Measurements from ENCODE around the gene TMBIM1.

DNA sequence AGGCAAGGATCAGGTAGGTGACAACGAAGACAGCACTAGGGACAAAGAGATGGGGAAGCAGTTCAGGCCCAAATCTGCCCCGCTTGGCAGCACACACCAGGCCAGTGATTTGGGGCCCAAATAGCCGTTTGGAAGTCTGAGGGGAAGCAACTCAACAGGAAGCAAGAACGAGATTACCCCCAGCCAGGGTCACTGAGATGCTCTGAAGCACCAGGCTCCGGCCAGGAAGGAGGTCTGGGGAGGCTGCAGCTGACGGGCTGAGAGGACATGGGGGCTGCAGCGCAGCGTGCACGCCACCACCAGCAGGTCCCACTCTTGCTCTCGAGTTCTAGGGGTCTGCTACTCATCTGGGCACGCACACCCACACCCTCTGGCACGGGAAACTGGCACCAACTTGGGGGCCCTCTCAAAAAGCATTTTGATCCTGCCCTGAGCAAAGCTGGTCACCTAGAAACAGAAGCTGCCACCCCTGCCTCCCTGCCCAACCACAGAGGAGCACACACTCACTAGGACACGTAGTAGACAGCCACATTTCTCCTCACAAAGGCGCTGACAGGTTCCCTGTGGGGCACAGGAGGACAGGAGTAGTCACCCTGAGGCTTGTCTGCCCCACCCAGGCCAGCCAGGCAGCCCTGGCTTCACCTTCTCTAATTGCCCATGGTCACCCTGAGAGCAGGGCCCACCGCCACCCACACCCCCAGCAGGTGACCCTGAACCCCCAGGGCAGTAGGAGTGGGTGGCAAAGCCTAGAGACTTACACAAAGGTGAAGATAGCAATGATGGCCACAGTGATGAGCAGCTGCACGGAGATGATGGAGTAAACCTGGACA lies 13.6 kb downstream of the TMBIM1 start:
- TF ChIP-seq, protein P1, sequence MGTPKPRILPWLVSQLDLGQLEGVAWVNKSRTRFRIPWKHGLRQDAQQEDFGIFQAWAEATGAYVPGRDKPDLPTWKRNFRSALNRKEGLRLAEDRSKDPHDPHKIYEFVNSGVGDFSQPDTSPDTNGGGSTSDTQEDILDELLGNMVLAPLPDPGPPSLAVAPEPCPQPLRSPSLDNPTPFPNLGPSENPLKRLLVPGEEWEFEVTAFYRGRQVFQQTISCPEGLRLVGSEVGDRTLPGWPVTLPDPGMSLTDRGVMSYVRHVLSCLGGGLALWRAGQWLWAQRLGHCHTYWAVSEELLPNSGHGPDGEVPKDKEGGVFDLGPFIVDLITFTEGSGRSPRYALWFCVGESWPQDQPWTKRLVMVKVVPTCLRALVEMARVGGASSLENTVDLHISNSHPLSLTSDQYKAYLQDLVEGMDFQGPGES (IDR thresholded peaks at IDR 0.05; ENCODE audit: low read depth, low read length): no peak
- TF ChIP-seq, protein P2, sequence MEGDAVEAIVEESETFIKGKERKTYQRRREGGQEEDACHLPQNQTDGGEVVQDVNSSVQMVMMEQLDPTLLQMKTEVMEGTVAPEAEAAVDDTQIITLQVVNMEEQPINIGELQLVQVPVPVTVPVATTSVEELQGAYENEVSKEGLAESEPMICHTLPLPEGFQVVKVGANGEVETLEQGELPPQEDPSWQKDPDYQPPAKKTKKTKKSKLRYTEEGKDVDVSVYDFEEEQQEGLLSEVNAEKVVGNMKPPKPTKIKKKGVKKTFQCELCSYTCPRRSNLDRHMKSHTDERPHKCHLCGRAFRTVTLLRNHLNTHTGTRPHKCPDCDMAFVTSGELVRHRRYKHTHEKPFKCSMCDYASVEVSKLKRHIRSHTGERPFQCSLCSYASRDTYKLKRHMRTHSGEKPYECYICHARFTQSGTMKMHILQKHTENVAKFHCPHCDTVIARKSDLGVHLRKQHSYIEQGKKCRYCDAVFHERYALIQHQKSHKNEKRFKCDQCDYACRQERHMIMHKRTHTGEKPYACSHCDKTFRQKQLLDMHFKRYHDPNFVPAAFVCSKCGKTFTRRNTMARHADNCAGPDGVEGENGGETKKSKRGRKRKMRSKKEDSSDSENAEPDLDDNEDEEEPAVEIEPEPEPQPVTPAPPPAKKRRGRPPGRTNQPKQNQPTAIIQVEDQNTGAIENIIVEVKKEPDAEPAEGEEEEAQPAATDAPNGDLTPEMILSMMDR (IDR thresholded peaks at IDR 0.05): no peak
- TF ChIP-seq POLR2AphosphoS5 (IDR thresholded peaks at IDR 0.05; ENCODE audit: low read depth, low read length) (no peak), ELF1 (IDR thresholded peaks at IDR 0.05) (no peak), SMC3 (IDR thresholded peaks at IDR 0.05; ENCODE audit: low read depth, low read length) (no peak), YY1 (IDR thresholded peaks at IDR 0.05; ENCODE audit: low read depth) (no peak), RAD21 (IDR thresholded peaks at IDR 0.05; ENCODE audit: low read length) (no peak)
